GM23338 (cell line): ENCODE measurements around the gene MYOZ2. TPM values are rescaled to one million over a fixed set of nuclear protein-coding genes. Genes with fewer than 3 reads are reported as not detected.
A peak's percentile ranks its signal among the peaks of the same experiment; 100 is the strongest.
"Not testable (repeated sequence)": the region's sequence is repeated elsewhere in the genome, so short reads cannot be mapped to it uniquely, and the experiment has no call there.

Experiments used
- ATAC-seq: fragments of 200-7000 bp; cut with Tn5 transposase; 3 replicates; pipeline ENCODE4 v1.9.1; 2020
- DNase-seq: peaks from one replicate; pipeline ENCODE4 v3.0.0-alpha.2; 2015; ENCODE audit warnings: low spot score
- H2AFZ ChIP-seq: fragments of 200-600 bp; sonication (generic); 2 replicates; pipeline ENCODE4 v1.8.0; 2016; ENCODE audit warnings: antibody characterized with exemption, mild to moderate bottlenecking, moderate library complexity
- H3F3A ChIP-seq: fragments of 200-600 bp; sonication (generic); replicated peaks from 2 replicates; pipeline ENCODE4 v1.8.0; 2017; ENCODE audit warnings: antibody characterized with exemption, mixed run types, low read depth
- H3K27ac ChIP-seq: fragments of 200-600 bp; sonication (generic); 2 replicates; pipeline ENCODE4 v1.6.1; 2016; ENCODE audit warnings: low read depth
- H3K27me3 ChIP-seq: fragments of 200-600 bp; sonication (generic); 2 replicates; pipeline ENCODE4 v1.8.0; 2016; ENCODE audit warnings: mild to moderate bottlenecking, mixed run types, moderate library complexity; ENCODE audit not compliant: insufficient read depth
- H3K36me3 ChIP-seq: fragments of 200-600 bp; sonication (generic); 2 replicates; pipeline ENCODE4 v1.8.0; 2016; ENCODE audit warnings: mild to moderate bottlenecking; ENCODE audit not compliant: insufficient read depth
- H3K4me1 ChIP-seq: fragments of 200-600 bp; sonication (generic); 2 replicates; pipeline ENCODE4 v1.8.0; 2016; ENCODE audit warnings: mild to moderate bottlenecking, moderate library complexity; ENCODE audit not compliant: insufficient read depth
- H3K4me2 ChIP-seq: fragments of 200-600 bp; sonication (generic); 2 replicates; pipeline ENCODE4 v1.7.1; 2017; ENCODE audit warnings: mixed run types
- H3K4me3 ChIP-seq: fragments of 200-600 bp; sonication (generic); 2 replicates; pipeline ENCODE4 v1.6.1; 2016; ENCODE audit warnings: mixed run types
- H3K79me2 ChIP-seq: fragments of 200-600 bp; sonication (generic); replicated peaks from 2 replicates; pipeline ENCODE4 v1.8.0; 2017; ENCODE audit warnings: mild to moderate bottlenecking; ENCODE audit not compliant: insufficient read depth
- H3K9me2 ChIP-seq: fragments of 200-600 bp; sonication (generic); 2 replicates; pipeline ENCODE4 v1.8.0; 2017; ENCODE audit not compliant: insufficient read depth
- H4K20me1 ChIP-seq: fragments of 200-600 bp; sonication (generic); replicated peaks from 2 replicates; pipeline ENCODE4 v1.8.0; 2017; ENCODE audit warnings: mild to moderate bottlenecking; ENCODE audit not compliant: insufficient read depth
- H3K27ac Mint-ChIP-seq: 2 replicates; pipeline ENCODE4 v1.8.0; 2020; ENCODE audit warnings: inconsistent platforms, mild to moderate bottlenecking, moderate library complexity, mixed read lengths
- H3K27me3 Mint-ChIP-seq: 3 replicates; pipeline ENCODE4 v1.8.0; 2022; ENCODE audit warnings: low read depth, mild to moderate bottlenecking, moderate library complexity, mixed read lengths, inconsistent platforms; ENCODE audit not compliant: insufficient read depth, poor library complexity
- H3K36me3 Mint-ChIP-seq: 3 replicates; pipeline ENCODE4 v1.8.0; 2021; ENCODE audit warnings: low read depth, mild to moderate bottlenecking, inconsistent platforms, moderate library complexity, mixed read lengths
- H3K4me1 Mint-ChIP-seq: 3 replicates; pipeline ENCODE4 v1.8.0; 2020; ENCODE audit warnings: mild to moderate bottlenecking, inconsistent platforms, mixed read lengths
- H3K4me3 Mint-ChIP-seq: 3 replicates; pipeline ENCODE4 v1.8.0; 2021; ENCODE audit warnings: moderate library complexity, mild to moderate bottlenecking, inconsistent platforms, mixed read lengths
- H3K9me3 Mint-ChIP-seq: 3 replicates; pipeline ENCODE4 v1.8.0; 2020; ENCODE audit warnings: moderate library complexity, mild to moderate bottlenecking, inconsistent platforms, mixed read lengths
- CREB1 ChIP-seq: fragments of 250-450 bp; sonication (Bioruptor Pico); IDR thresholded peaks from 2 replicates; pipeline ENCODE4 v1.5.0; 2020; ENCODE audit warnings: low read depth, mild to moderate bottlenecking, moderate library complexity
- CTCF ChIP-seq, 2 experiments: fragments of 200-600 bp in 1 of 2; sonication (generic) in 1 of 2; conservative IDR thresholded peaks; 2 replicates each; pipeline versions ENCODE4 v1.5.1 to v1.6.1; 2016 to 2017; ENCODE audit warnings: antibody characterized with exemption in 2 of 2, low read depth in 2 of 2, mild to moderate bottlenecking in 2 of 2, moderate library complexity in 1 of 2
- EZH2 ChIP-seq: fragments of 200-600 bp; sonication (generic); IDR thresholded peaks from one replicate; pipeline ENCODE4 v1.8.0; 2017; ENCODE audit warnings: antibody characterized with exemption, mild to moderate bottlenecking, low read depth; ENCODE audit not compliant: unreplicated experiment
- EZH2phosphoT487 ChIP-seq: fragments of 200-600 bp; sonication (generic); IDR thresholded peaks from one replicate; pipeline ENCODE4 v1.8.1; 2018; ENCODE audit warnings: antibody characterized with exemption; ENCODE audit not compliant: unreplicated experiment
- NANOG ChIP-seq: IDR thresholded peaks from 2 replicates; pipeline ENCODE4 v1.6.1; 2016; ENCODE audit warnings: antibody characterized with exemption, borderline replicate concordance
- ZNF331 ChIP-seq: fragments of 250-450 bp; sonication (Bioruptor Pico); IDR thresholded peaks from 2 replicates; pipeline ENCODE4 v1.5.0; 2020; ENCODE audit warnings: low read depth, mild to moderate bottlenecking, moderate library complexity
- polyA plus RNA-seq: library from polyadenylated mRNA; unstranded; fragments of >200 nt; fragmentation: Nextera tagmentation; extraction: Ambion mirVana; gene quantifications from 2 replicates; pipeline ENCODE4 v1.2.1, GENCODE V29; 2016
- total RNA-seq: library from RNA; depleted of rRNA; stranded (reverse); fragments of >200 nt; shearing (Covaris generic); gene quantifications from 2 replicates; pipeline ENCODE4 v1.2.3, GENCODE V29; 2014

The MYOZ2 gene
- total and polyA plus RNA-seq, 2 experiments from 2014 or later: not detected

GRCh38 chr4:119172223-119172622 lies 36.6 kb downstream of the MYOZ2 start:
- TF ChIP-seq CTCF (conservative IDR thresholded peaks at IDR 0.05; ENCODE audit: low read depth in 2 of 2): no peak
- H3K27ac Mint-ChIP-seq: no peak overlapping the region; the same call in 1 of the 2 replicates
- no peaks in the 10 kb centered on the region for H3K9me3 Mint-ChIP-seq
- no peaks in the 10 kb centered on the region for H4K20me1 ChIP-seq
- no peaks in the 10 kb centered on the region for H3F3A ChIP-seq
- H3K27me3 Mint-ChIP-seq: no peaks in the 10 kb centered on the region
- H3K9me2 ChIP-seq: no peaks in the 10 kb centered on the region
- H3K79me2 ChIP-seq: no peaks in the 10 kb centered on the region
- no peaks in the 10 kb centered on the region for H3K4me1 ChIP-seq
- H3K27me3 ChIP-seq: no peaks in the 10 kb centered on the region
- H3K36me3 Mint-ChIP-seq: no peaks in the 10 kb centered on the region
- H3K4me1 Mint-ChIP-seq: no peaks in the 10 kb centered on the region; the same call in 2 of the 3 replicates
- no peak overlapping the region for H3K4me2 ChIP-seq
- no peak for ATAC-seq
- H3K4me3 ChIP-seq: no peak overlapping the region
- H2AFZ ChIP-seq: peak overlapping the region; percentile 96
- no peak overlapping the region for H3K4me3 Mint-ChIP-seq
- no peak for DNase-seq
- H3K36me3 ChIP-seq: no peaks in the 10 kb centered on the region
- H3K27ac ChIP-seq: no peak overlapping the region; the same call in 1 of the 2 replicates

DNA sequence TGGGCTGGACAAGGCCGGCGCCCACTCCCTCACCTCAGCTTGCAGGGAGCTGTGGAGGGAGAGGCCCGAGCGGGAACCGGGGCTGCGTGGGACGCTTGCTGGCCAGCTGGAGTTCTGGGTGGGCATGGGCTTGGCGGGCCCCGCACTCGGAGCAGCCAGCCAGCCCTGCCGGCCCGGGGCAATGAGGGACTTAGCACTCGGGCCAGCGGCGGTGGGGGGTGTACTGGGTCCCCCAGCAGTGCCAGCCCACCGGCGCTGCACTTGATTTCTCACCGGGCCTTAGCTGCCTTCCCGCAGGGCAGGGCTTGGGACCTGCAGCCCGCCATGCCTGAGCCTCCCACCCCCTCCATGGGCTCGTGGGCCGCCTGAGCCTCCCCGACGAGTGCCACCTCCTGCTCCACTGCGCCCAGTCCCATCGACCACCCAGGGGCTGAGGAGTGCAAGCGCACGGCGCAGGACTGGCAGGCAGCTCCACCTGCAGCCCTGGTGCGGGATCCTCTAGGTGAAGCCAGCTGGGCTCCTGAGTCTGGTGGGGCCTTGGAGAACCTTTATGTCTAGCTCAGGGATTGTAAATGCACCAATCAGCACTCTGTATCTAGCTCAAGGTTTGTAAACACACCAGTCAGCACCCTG lies 38.2 kb downstream of the MYOZ2 start:
- not testable (repeated sequence) for DNase-seq, H3K4me3 Mint-ChIP-seq, H3K9me2 ChIP-seq, H3F3A ChIP-seq, H3K27me3 Mint-ChIP-seq, H3K27ac ChIP-seq, H4K20me1 ChIP-seq, H3K9me3 Mint-ChIP-seq, H2AFZ ChIP-seq, H3K79me2 ChIP-seq, H3K4me1 Mint-ChIP-seq, H3K4me3 ChIP-seq, H3K36me3 ChIP-seq, H3K36me3 Mint-ChIP-seq, H3K27ac Mint-ChIP-seq, ATAC-seq, H3K4me2 ChIP-seq, H3K27me3 ChIP-seq, H3K4me1 ChIP-seq

DNA sequence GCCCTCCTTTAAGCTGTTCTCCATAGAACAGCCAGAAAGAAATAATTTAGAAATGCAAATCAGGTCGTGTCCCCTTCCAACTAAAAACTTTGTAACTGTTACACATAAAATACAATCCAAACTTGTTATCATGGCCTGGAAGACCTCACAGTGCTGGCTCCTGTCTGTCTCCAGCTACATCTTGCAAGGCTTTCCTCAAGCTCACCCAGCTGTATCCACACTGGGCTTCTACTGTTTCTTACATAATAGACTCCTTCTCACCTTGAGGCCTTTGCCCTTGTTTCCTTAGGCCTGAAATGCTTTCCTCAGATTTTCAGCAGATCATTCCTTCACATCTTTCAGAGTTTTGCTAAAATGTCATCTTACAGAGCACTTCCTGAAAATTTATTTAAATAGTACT lies 43.4 kb downstream of the MYOZ2 start:
- H3F3A ChIP-seq: no peaks in the 10 kb centered on the region
- H3K27me3 ChIP-seq: no peaks in the 10 kb centered on the region
- H3K4me1 ChIP-seq: no peaks in the 10 kb centered on the region
- H3K4me3 ChIP-seq: no peak overlapping the region
- no peak overlapping the region for H3K27ac ChIP-seq
- TF ChIP-seq CREB1 (CRISPR knock-in tag) (no peak), ZNF331 (CRISPR knock-in tag) (no peak), NANOG (no peak), EZH2phosphoT487 (no peak), EZH2 (no peak)
- H4K20me1 ChIP-seq: no peaks in the 10 kb centered on the region
- Mint-ChIP-seq H3K27me3 (no peaks in the 10 kb centered on the region), H3K27ac (no peak overlapping the region), H3K4me3 (no peak overlapping the region), H3K4me1 (peaks cover 6% of the 10 kb centered on the region; the same call in 1 of the 3 replicates), H3K36me3 (no peaks in the 10 kb centered on the region), H3K9me3 (no peaks in the 10 kb centered on the region)
- DNase-seq (no peak), ATAC-seq (no peak)
- no peaks in the 10 kb centered on the region for H3K79me2 ChIP-seq
- H3K9me2 ChIP-seq: no peaks in the 10 kb centered on the region
- H3K4me2 ChIP-seq: no peak overlapping the region
- no peak overlapping the region for H2AFZ ChIP-seq
- no peaks in the 10 kb centered on the region for H3K36me3 ChIP-seq
